OCI-LY3 (cell line): ENCODE data around the gene LAT.
"Not testable (repeated sequence)": the region's sequence is repeated elsewhere in the genome, so short reads cannot be mapped to it uniquely, and the experiment has no call there.

Experiments
- H2AFZ ChIP-seq: fragments of 200-600, 300-600 bp; shearing (Covaris generic); 2 replicates; pipeline ENCODE4 v1.6.0; 2014; ENCODE audit warnings: antibody characterized with exemption, low read depth, low read length
- H3K27ac ChIP-seq: fragments of 200-600, 300-600 bp; sonication (generic); 2 replicates; pipeline ENCODE4 v1.5.1; 2014; ENCODE audit warnings: mild to moderate bottlenecking, low read length, moderate library complexity, mixed read lengths
- H3K27me3 ChIP-seq: fragments of 200-600, 300-600 bp; sonication (generic); 2 replicates; pipeline ENCODE4 v1.6.1; 2014; ENCODE audit warnings: low read depth, low read length, mixed read lengths
- H3K36me3 ChIP-seq: fragments of 200-600, 300-600 bp; sonication (generic); replicated peaks from 2 replicates; pipeline ENCODE3; 2014; ENCODE audit warnings: low read depth, low read length, mixed read lengths
- H3K4me1 ChIP-seq: fragments of 300-600, 200-600 bp; sonication (generic); 2 replicates; pipeline ENCODE4 v1.6.1; 2014; ENCODE audit warnings: low read length, mixed read lengths
- H3K4me2 ChIP-seq: fragments of 200-600, 300-600 bp; sonication (generic); 2 replicates; pipeline ENCODE4 v1.6.1; 2014; ENCODE audit warnings: low read length, mixed read lengths
- H3K4me3 ChIP-seq: fragments of 300-600, 200-600 bp; sonication (generic); 2 replicates; pipeline ENCODE4 v1.5.1; 2014; ENCODE audit warnings: antibody characterized with exemption, mild to moderate bottlenecking, low read length, moderate library complexity
- H3K79me2 ChIP-seq: fragments of 300-600, 200-600 bp; shearing (Covaris generic); 2 replicates; pipeline ENCODE4 v1.6.1; 2014; ENCODE audit warnings: mild to moderate bottlenecking, low read length, mixed read lengths
- H3K9ac ChIP-seq: fragments of 300-600, 200-600 bp; shearing (Covaris generic); 2 replicates; pipeline ENCODE4 v1.6.0; 2014; ENCODE audit warnings: mild to moderate bottlenecking, low read length, moderate library complexity
- H3K9me3 ChIP-seq: fragments of 200-600, 300-600 bp; shearing (Covaris generic); 2 replicates; pipeline ENCODE4 v1.6.1; 2014; ENCODE audit warnings: low read length, mixed read lengths; ENCODE audit not compliant: insufficient read depth
- H4K20me1 ChIP-seq: fragments of 200-600, 300-600 bp; sonication (generic); 2 replicates; pipeline ENCODE4 v1.6.1; 2016; ENCODE audit warnings: low read length, mixed read lengths; ENCODE audit not compliant: insufficient read depth
- CTCF ChIP-seq: fragments of 200-600, 300-600 bp; sonication (generic); IDR thresholded peaks from 2 replicates; pipeline ENCODE4 v1.5.1; 2014; ENCODE audit warnings: antibody characterized with exemption, low read length, low read depth
- EZH2phosphoT487 ChIP-seq: fragments of 200-600 bp; shearing (Covaris generic); IDR thresholded peaks from 2 replicates; pipeline ENCODE4 v1.6.1; 2018; ENCODE audit warnings: antibody characterized with exemption, mixed run types, low read depth

LAT gene

DNA sequence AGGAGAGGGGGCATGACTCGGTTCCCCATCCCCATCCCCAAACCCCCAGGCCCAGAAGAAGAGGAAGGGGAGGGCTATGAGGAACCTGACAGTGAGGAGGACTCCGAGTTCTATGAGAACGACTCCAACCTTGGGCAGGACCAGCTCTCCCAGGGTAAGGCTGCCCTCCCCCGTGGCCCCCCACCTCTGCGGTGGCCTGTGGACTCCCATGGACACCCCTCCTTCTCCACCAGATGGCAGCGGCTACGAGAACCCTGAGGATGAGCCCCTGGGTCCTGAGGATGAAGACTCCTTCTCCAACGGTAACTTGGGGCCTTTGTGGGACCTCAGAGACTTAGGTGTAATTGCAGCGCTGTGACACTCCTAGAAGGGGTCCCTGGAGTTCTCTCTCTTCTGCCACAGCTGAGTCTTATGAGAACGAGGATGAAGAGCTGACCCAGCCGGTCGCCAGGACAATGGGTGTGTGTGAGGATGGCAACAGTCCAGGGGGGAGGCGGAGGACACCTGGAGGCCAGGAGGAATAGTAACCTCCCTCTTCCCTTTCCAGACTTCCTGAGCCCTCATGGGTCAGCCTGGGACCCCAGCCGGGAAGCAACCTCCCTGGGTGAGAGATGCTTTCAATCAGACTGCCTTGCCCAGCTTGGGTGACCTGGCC is 47.5 kb upstream of the LAT start:
- Histone ChIP-seq H3K9ac (no peak overlapping the region), H3K79me2 (no peaks in the 10 kb centered on the region), H3K9me3 (no peaks in the 10 kb centered on the region), H3K27ac (no peak overlapping the region), H3K27me3 (no peaks in the 10 kb centered on the region), H4K20me1 (no peaks in the 10 kb centered on the region), H3K4me3 (no peak overlapping the region), H3K4me2 (no peak overlapping the region), H2AFZ (no peak overlapping the region), H3K36me3 (no peaks in the 10 kb centered on the region), H3K4me1 (no peaks in the 10 kb centered on the region)
- TF ChIP-seq CTCF (no peak), EZH2phosphoT487 (no peak)

GRCh38 chr16:28938721-28939120 is 46.1 kb upstream of the LAT start:
- Histone ChIP-seq H3K79me2 (no peaks in the 10 kb centered on the region), H4K20me1 (no peaks in the 10 kb centered on the region), H3K4me2 (no peak overlapping the region), H3K27me3 (no peaks in the 10 kb centered on the region), H3K4me1 (no peaks in the 10 kb centered on the region), H3K9ac (no peak overlapping the region), H3K4me3 (no peak overlapping the region), H3K36me3 (no peaks in the 10 kb centered on the region), H3K27ac (no peak overlapping the region), H3K9me3 (no peaks in the 10 kb centered on the region), H2AFZ (no peak overlapping the region)
- TF ChIP-seq CTCF (no peak), EZH2phosphoT487 (no peak)

DNA sequence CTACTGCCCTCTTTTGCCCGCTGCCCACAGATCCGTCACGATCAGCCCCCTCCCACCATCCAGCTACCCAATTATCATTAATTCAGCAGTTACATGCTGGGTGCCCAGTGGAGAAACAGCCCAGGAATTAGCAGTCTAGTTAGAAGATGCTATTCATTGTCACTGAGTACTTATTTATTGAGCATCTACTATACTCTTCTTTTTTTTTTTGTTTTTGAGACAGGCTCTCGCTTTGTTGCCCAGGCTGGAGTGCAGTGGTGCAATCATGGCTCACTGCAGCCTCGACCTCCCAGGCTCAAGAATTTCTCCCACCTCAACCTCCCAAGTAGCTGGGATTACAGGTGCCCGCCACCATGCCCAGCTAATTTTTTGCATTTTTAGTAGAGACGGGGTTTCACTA is 45.0 kb upstream of the LAT start:
- H3K4me1 ChIP-seq, H3K4me2 ChIP-seq, H3K4me3 ChIP-seq, H3K27ac ChIP-seq, H3K27me3 ChIP-seq, H3K79me2 ChIP-seq, H3K9ac ChIP-seq, H3K9me3 ChIP-seq, H4K20me1 ChIP-seq, H3K36me3 ChIP-seq, H2AFZ ChIP-seq: not testable (repeated sequence)

DNA sequence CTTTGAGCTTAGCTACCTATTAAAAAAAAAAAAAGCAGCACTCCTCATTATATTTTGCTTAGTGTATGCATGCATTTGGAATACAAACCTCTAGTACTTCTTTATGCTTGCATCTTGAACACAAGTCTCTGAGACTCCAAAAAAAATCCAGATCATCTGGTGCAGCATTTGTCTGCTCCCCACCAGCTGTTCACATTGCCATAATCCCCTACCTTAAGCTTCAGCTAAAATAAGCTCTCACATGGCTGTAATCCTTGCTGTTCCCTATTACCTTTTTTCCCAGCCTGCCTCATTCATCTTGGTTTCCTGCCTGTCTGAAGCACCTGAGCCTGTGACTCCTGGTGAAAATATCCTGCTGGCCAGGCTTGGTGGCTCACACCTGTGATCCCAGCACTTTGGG is 41.6 kb upstream of the LAT start:
- Histone ChIP-seq H3K79me2 (no peaks in the 10 kb centered on the region), H3K27ac (no peak overlapping the region), H4K20me1 (no peaks in the 10 kb centered on the region), H3K4me3 (no peak overlapping the region), H3K27me3 (0 out of 2 replicates have a peak, but pooled peaks cover 4% of the 10 kb centered on the region), H2AFZ (no peak overlapping the region), H3K9ac (no peak overlapping the region), H3K36me3 (no peaks in the 10 kb centered on the region), H3K4me1 (peaks cover 14% of the 10 kb centered on the region; the same call in 1 of the 2 replicates), H3K4me2 (no peak overlapping the region), H3K9me3 (no peaks in the 10 kb centered on the region)
- TF ChIP-seq EZH2phosphoT487 (no peak), CTCF (no peak)
